HepG2 (cell line): ENCODE results near the gene TRANK1. TPM values are rescaled to one million over a fixed set of nuclear protein-coding genes. Genes with fewer than 3 reads are reported as not detected.

Experiments used
- ATAC-seq: fragments of 200-7000 bp; cut with Tn5 transposase; 3 replicates; pipeline ENCODE4 v1.9.1; 2020; ENCODE audit warnings: mild to moderate bottlenecking, moderate library complexity
- BruUV-seq: library from RNA; stranded (reverse); fragments of 400-500 nt; replicated peaks from 2 replicates; lab custom pipeline; 2021; lab: Mats Ljungman, UMichigan
- CTCF ChIA-PET: fragments of 300-600 bp; formaldehyde crosslinking; extraction: SDS; loops from one replicate; lab custom pipeline; 2021; ENCODE audit warnings: low total read pairs, inconsistent platforms, low intra/inter-chr PET ratio; lab: Yijun Ruan, JAX
- POLR2A ChIA-PET: fragments of 350-600 bp; sonication (Branson Sonifier 250); formaldehyde crosslinking; loops from one replicate; lab custom pipeline; 2020; ENCODE audit warnings: antibody characterized with exemption, inconsistent platforms; lab: Yijun Ruan, JAX
- DNase-seq: peaks from one replicate; pipeline ENCODE4 v3.0.0-alpha.2; 2015; ENCODE audit warnings: low spot score
- FAIRE-seq: peaks from 3 replicates; lab custom pipeline; 2011; peaks lifted over from hg19 to GRCh38; lab: Jason Lieb, UNC
- H2AFZ ChIP-seq: one replicate; pipeline ENCODE4 v1.6.1; 2011; ENCODE audit warnings: low read length, inconsistent platforms
- H3K27ac ChIP-seq: fragments of 300-600 bp; 3 replicates; pipeline ENCODE4 v1.8.0; 2011; ENCODE audit warnings: mixed run types, mild to moderate bottlenecking, mixed read lengths, low read length, inconsistent platforms; ENCODE audit not compliant: insufficient read depth; ENCODE audit errors: extremely low read length
- H3K27me3 ChIP-seq, 2 experiments: fragments of 200-600 bp in 1 of 2; 2 replicates in 1 of 2; 3 replicates in 1 of 2; pipeline versions ENCODE4 v1.6.0 to v1.8.0; 2011; ENCODE audit warnings: low read length in 2 of 2, mild to moderate bottlenecking in 2 of 2, moderate library complexity in 2 of 2, inconsistent platforms in 1 of 2; ENCODE audit not compliant: insufficient read depth in 2 of 2, control insufficient read depth in 1 of 2
- H3K36me3 ChIP-seq, 2 experiments: fragments of 200-600 bp in 1 of 2; replicated peaks in 1 of 2; 2 replicates in 1 of 2; 3 replicates in 1 of 2; pipeline versions ENCODE4 v1.5.1 to v1.8.0; 2011; ENCODE audit warnings: low read length in 2 of 2, inconsistent platforms in 1 of 2; ENCODE audit not compliant: insufficient read depth in 2 of 2, control insufficient read depth in 1 of 2
- H3K4me1 ChIP-seq: 2 replicates; pipeline ENCODE4 v1.5.1; 2012; ENCODE audit warnings: low read length, inconsistent platforms; ENCODE audit not compliant: insufficient read depth
- H3K4me2 ChIP-seq: 2 replicates; pipeline ENCODE4 v1.6.0; 2011; ENCODE audit warnings: low read depth, low read length, inconsistent platforms
- H3K4me3 ChIP-seq, 3 experiments: fragments of 200-600 bp in 1 of 3; sonication (generic), shearing (Covaris generic) in 1 of 3; replicated peaks in 1 of 3; 2 replicates each; pipeline ENCODE4 v1.5.1; 2011 to 2016; ENCODE audit warnings: low read length in 3 of 3, inconsistent platforms in 2 of 3, low read depth in 2 of 3, mild to moderate bottlenecking in 2 of 3, control low read depth in 1 of 3, mixed read lengths in 1 of 3; ENCODE audit not compliant: insufficient read depth in 1 of 3
- H3K79me2 ChIP-seq: one replicate; pipeline ENCODE4 v1.6.1; 2011; ENCODE audit warnings: low read length, inconsistent platforms; ENCODE audit not compliant: insufficient read depth
- H3K9ac ChIP-seq: 2 replicates; pipeline ENCODE4 v1.6.0; 2011; ENCODE audit warnings: mild to moderate bottlenecking, low read depth, low read length, inconsistent platforms; ENCODE audit not compliant: insufficient read depth
- H3K9me3 ChIP-seq: 2 replicates; pipeline ENCODE4 v1.5.1; 2012; ENCODE audit warnings: mild to moderate bottlenecking, low read length
- H4K20me1 ChIP-seq: 2 replicates; pipeline ENCODE4 v1.6.0; 2011; ENCODE audit warnings: inconsistent platforms, mild to moderate bottlenecking, low read length, moderate library complexity; ENCODE audit not compliant: insufficient read depth
- CREB3 ChIP-seq: sonication (generic); formaldehyde crosslinking; IDR thresholded peaks from 2 replicates; pipeline ENCODE4 v1.5.0; 2020; ENCODE audit warnings: missing genetic modification reagents
- IRF2 ChIP-seq: IDR thresholded peaks from 2 replicates; pipeline ENCODE4 v1.6.1; 2018; ENCODE audit warnings: missing genetic modification reagents, missing compliant biosample characterization
- JARID2 ChIP-seq: sonication (generic); formaldehyde crosslinking; IDR thresholded peaks from 2 replicates; pipeline ENCODE4 v1.8.1; 2023; ENCODE audit warnings: missing genetic modification reagents, inconsistent platforms; ENCODE audit not compliant: insufficient replicate concordance
- SATB2 ChIP-seq: sonication (generic); formaldehyde crosslinking; IDR thresholded peaks from 2 replicates; pipeline ENCODE4 v1.5.0; 2020; ENCODE audit warnings: missing genetic modification reagents
- SOX6 ChIP-seq, 2 experiments: fragments of 450-650 bp in 1 of 2; sonication (generic) in 1 of 2; formaldehyde crosslinking in 1 of 2; IDR thresholded peaks; 2 replicates each; pipeline versions ENCODE4 v1.4.0 to v1.6.1; 2017 to 2020; ENCODE audit warnings: antibody characterized with exemption in 1 of 2, mild to moderate bottlenecking in 1 of 2, missing genetic modification reagents in 1 of 2
- TIGD3 ChIP-seq: sonication (generic); formaldehyde crosslinking; IDR thresholded peaks from 2 replicates; pipeline ENCODE4 v1.5.1; 2020; ENCODE audit warnings: mild to moderate bottlenecking, missing genetic modification reagents, borderline replicate concordance
- ZNF609 ChIP-seq: sonication (generic); formaldehyde crosslinking; IDR thresholded peaks from 2 replicates; pipeline ENCODE4 v1.4.0; 2020; ENCODE audit warnings: mild to moderate bottlenecking, missing genetic modification reagents, borderline replicate concordance
- WGBS: methylation state at CpG from one replicate; pipeline ENCODE4 v1.1.6; 2017; ENCODE audit warnings: low lambda C conversion rate; 5-methylcytosine and 5-hydroxymethylcytosine counted together
- in situ Hi-C: cut with HindIII; loops from 2 replicates; pipeline ENCODE4 v1.10.0; 2017; ENCODE audit warnings: low pct_unique_long_range_greater_than_20kb; ENCODE audit not compliant: extremely low pct_ligation_motif_present
- intact Hi-C: fragments of 100-400 bp; cut with micrococcal nuclease; formaldehyde crosslinking; loops from one replicate; pipeline ENCODE4 v1.10.0; 2022; ENCODE audit not compliant: unreplicated experiment
- polyA plus RNA-seq, 8 experiments: library from polyadenylated mRNA; depleted of rRNA in 3 of 8; stranded (reverse) in 7 of 8; unstranded in 1 of 8; fragments of >200 nt; fragmentation: Illumina TruSeq in 4 of 8; extraction: Trizol in 4 of 8; gene quantifications; 2 replicates each; pipeline versions ENCODE4 v1.2.1 to v1.2.3, GENCODE V29; 2011 to 2016; ENCODE audit warnings: low read depth in 4 of 8, missing spikeins in 1 of 8, mixed read lengths in 1 of 8; ENCODE audit not compliant: insufficient read depth in 1 of 8
- total RNA-seq, 5 experiments: library from RNA; depleted of rRNA; stranded (reverse); fragments of >200 nt; fragmentation: Illumina TruSeq; extraction: Trizol; gene quantifications; 2 replicates each; pipeline ENCODE4 v1.2.3, GENCODE V29; 2016; ENCODE audit warnings: low read depth in 1 of 5

Gene TRANK1
- total and polyA plus RNA-seq, 2 of the 13 experiments (the other 11 are each of a cell fraction or from before 2014, with no cell fraction given), result 0.13 to 0.32 TPM

DNA sequence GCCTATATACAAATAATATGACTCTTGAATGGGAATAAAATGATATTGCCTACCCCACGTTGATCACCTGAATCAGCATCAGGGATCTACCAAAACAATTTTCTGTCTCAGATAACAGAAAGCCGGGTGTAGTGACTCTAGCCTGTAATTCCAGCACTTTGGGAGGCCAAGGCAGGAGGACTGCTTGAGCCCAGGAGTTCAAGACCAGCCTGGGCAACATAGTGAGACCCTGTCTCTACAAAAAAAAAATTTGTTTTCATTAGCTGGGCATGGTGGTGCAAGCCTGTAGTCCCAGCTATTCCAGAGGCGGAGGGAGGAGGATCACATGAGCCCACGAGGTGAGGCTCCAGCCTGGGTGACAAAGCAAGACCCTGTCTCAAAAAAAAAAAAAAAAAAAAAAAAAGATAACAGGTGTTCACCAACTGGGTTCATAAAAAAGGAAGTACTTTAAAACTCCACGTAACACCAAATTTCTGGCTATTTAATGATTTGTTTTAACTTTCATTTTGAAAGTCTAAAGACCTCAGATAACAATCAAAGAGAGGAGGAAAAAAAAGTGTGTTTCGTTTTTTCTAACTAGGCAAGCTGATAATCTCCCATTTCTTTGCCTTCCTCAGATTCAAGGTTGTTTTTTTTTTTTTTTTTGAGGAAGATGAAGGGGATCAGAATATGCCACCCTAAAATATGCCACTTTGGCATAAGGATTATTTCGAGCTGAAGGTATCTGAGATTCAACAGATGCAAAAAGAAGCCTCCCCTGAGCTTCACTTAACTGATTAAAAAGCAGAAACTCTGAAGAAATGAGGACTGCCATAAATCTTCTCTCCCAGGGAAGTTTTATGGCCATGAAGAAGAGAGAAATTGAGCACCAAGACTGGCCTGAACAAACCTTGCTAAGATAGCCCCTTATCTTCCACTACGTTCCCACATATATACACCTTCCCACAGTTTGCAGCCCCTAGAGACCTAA lies 44.1 kb downstream of the TRANK1 start:
- Histone ChIP-seq H3K9me3 (no peaks in the 10 kb centered on the region), H3K4me3 (no peak overlapping the region), H3K4me1 (0 out of 2 replicates have a peak, but pooled peaks cover 2% of the 10 kb centered on the region), H3K9ac (no peak overlapping the region), H3K27ac (no peak overlapping the region), H3K36me3 (no peaks in the 10 kb centered on the region), H2AFZ (no peak overlapping the region), H3K27me3 (no peaks in the 10 kb centered on the region), H3K79me2 (no peaks in the 10 kb centered on the region), H4K20me1 (no peaks in the 10 kb centered on the region), H3K4me2 (no peak overlapping the region)
- WGBS, result 29% methylated on average over 8 of the region's 8 CpGs
- BruUV-seq, result no TSS peak
- in situ Hi-C loops (loop anchor here (5.0 kb wide), 1 partner anchor 57 kb away; no protein-coding TSS in a partner anchor), intact Hi-C loops (no loop called here)
- POLR2A ChIA-PET, result no interaction called here
- no peak for FAIRE-seq
- CTCF ChIA-PET, result no interaction called here
- ATAC-seq, result no peak
- no peak for DNase-seq
- TF ChIP-seq SOX6 (IDR thresholded peaks at IDR 0.05), result no peak
- no peak for TF ChIP-seq SOX6 (CRISPR knock-in tag; IDR thresholded peaks at IDR 0.05)
- no peak for TF ChIP-seq CREB3
- TF ChIP-seq TIGD3 (CRISPR knock-in tag), result no peak
- TF ChIP-seq JARID2, result no peak
- TF ChIP-seq IRF2 (CRISPR knock-in tag), result no peak
- TF ChIP-seq ZNF609 (CRISPR knock-in tag), result no peak
- TF ChIP-seq SATB2, result no peak
